NCI-H2029 (cell line): Measurements from ENCODE around the gene BRIP1.
"Not testable (repeated sequence)": the region's sequence is repeated elsewhere in the genome, so short reads cannot be mapped to it uniquely, and the experiment has no call there.

Source experiments
- DNase-seq: peaks from one replicate; lab custom pipeline; 2025; lab: John Stamatoyannopoulos, UW

The BRIP1 gene

GRCh38 chr17:61728297-61728836 is 135.0 kb downstream of the BRIP1 start:
- no peak for DNase-seq

- DNase-seq: not testable (repeated sequence)
Observed at GRCh38 chr17:61727798-61728197, 135.5 kb downstream of the BRIP1 start.

- no peak for DNase-seq
Observed at GRCh38 chr17:61726977-61727376, 136.4 kb downstream of the BRIP1 start.

GRCh38 chr17:61724777-61725176 is 138.6 kb downstream of the BRIP1 start:
- no peak for DNase-seq

GRCh38 chr17:61723914-61724313 is 139.4 kb downstream of the BRIP1 start:
- DNase-seq: no peak

GRCh38 chr17:61723183-61723582 is 140.1 kb downstream of the BRIP1 start:
- no peak for DNase-seq

GRCh38 chr17:61722398-61722797 is 140.9 kb downstream of the BRIP1 start:
- no peak for DNase-seq

GRCh38 chr17:61720016-61720795 is 143.1 kb downstream of the BRIP1 start:
- DNase-seq: no peak

- DNase-seq: not testable (repeated sequence)
Observed at GRCh38 chr17:61719220-61719619, 144.1 kb downstream of the BRIP1 start.

- DNase-seq: no peak
Observed at GRCh38 chr17:61718022-61718421, 145.3 kb downstream of the BRIP1 start.

- no peak for DNase-seq
Observed at GRCh38 chr17:61717352-61717751, 146.0 kb downstream of the BRIP1 start.

- DNase-seq: no peak
Observed at GRCh38 chr17:61716225-61716829, 147.0 kb downstream of the BRIP1 start.

- DNase-seq: no peak
Observed at GRCh38 chr17:61715348-61715747, 148.0 kb downstream of the BRIP1 start.

- no peak for DNase-seq
Observed at GRCh38 chr17:61714300-61714699, 149.0 kb downstream of the BRIP1 start.

- DNase-seq: no peak
Observed at GRCh38 chr17:61713035-61713434, 150.3 kb downstream of the BRIP1 start.

GRCh38 chr17:61710546-61710945 is 152.8 kb downstream of the BRIP1 start:
- DNase-seq: no peak

- DNase-seq: no peak
Observed at GRCh38 chr17:61709567-61709966, 153.8 kb downstream of the BRIP1 start.

GRCh38 chr17:61704935-61705449 is 158.3 kb downstream of the BRIP1 start:
- DNase-seq: no peak

GRCh38 chr17:61702450-61702849 is 160.9 kb downstream of the BRIP1 start:
- no peak for DNase-seq

- no peak for DNase-seq
Observed at GRCh38 chr17:61701978-61702377, 161.3 kb downstream of the BRIP1 start.

GRCh38 chr17:61701334-61701733 is 162.0 kb downstream of the BRIP1 start:
- no peak for DNase-seq

- DNase-seq: no peak
Observed at GRCh38 chr17:61700252-61700651, 163.1 kb downstream of the BRIP1 start.

GRCh38 chr17:61699694-61700093 is 163.6 kb downstream of the BRIP1 start:
- DNase-seq: no peak
